ENCODE data around the gene CDH2.

The CDH2 gene

GRCh38 chr18:28078298-28078697 is 98.6 kb downstream of the CDH2 start:
- no peaks in the 10 kb centered on the region for H3K36me3 ChIP-seq
- H3K27ac ChIP-seq = no peak overlapping the region
- no peak for TF ChIP-seq CTCF (IDR thresholded peaks at IDR 0.05)
- H3K4me1 ChIP-seq (ENCODE audit: control insufficient read depth in 1 of 2, insufficient read depth in 1 of 2, low read depth in 1 of 2, low read length in 1 of 2) = no peaks in the 10 kb centered on the region
- H3K4me3 ChIP-seq (ENCODE audit: low read depth in 1 of 2, low read length in 1 of 2) = no peak overlapping the region
- no peaks in the 10 kb centered on the region for H3K9me3 ChIP-seq
- H3K27me3 ChIP-seq = no peaks in the 10 kb centered on the region

- H3K9me3 ChIP-seq = no peaks in the 10 kb centered on the region
- TF ChIP-seq CTCF (IDR thresholded peaks at IDR 0.05) = no peak
- no peaks in the 10 kb centered on the region for H3K4me1 ChIP-seq (ENCODE audit: control insufficient read depth in 1 of 2, insufficient read depth in 1 of 2, low read depth in 1 of 2, low read length in 1 of 2)
- H3K27ac ChIP-seq = no peak overlapping the region
- H3K36me3 ChIP-seq = no peaks in the 10 kb centered on the region
- no peak overlapping the region for H3K4me3 ChIP-seq (ENCODE audit: low read depth in 1 of 2, low read length in 1 of 2)
- H3K27me3 ChIP-seq = no peaks in the 10 kb centered on the region
Measured at GRCh38 chr18:28075501-28075900, 101.4 kb downstream of the CDH2 start.

GRCh38 chr18:28074076-28074475 is 102.9 kb downstream of the CDH2 start:
- no peaks in the 10 kb centered on the region for H3K9me3 ChIP-seq
- H3K27me3 ChIP-seq = no peaks in the 10 kb centered on the region
- TF ChIP-seq CTCF (IDR thresholded peaks at IDR 0.05) = no peak
- no peaks in the 10 kb centered on the region for H3K4me1 ChIP-seq (ENCODE audit: control insufficient read depth in 1 of 2, insufficient read depth in 1 of 2, low read depth in 1 of 2, low read length in 1 of 2)
- no peaks in the 10 kb centered on the region for H3K36me3 ChIP-seq
- no peak overlapping the region for H3K4me3 ChIP-seq (ENCODE audit: low read depth in 1 of 2, low read length in 1 of 2)
- H3K27ac ChIP-seq = no peak overlapping the region

GRCh38 chr18:28073658-28074057 is 103.3 kb downstream of the CDH2 start:
- Histone ChIP-seq H3K27ac (no peak overlapping the region), H3K9me3 (no peaks in the 10 kb centered on the region)
- no peak for TF ChIP-seq CTCF (IDR thresholded peaks at IDR 0.05)

GRCh38 chr18:28071199-28071598 is 105.7 kb downstream of the CDH2 start:
- no peak overlapping the region for H3K4me3 ChIP-seq (ENCODE audit: low read depth in 1 of 2, low read length in 1 of 2)

More at GRCh38 chr18:28073658-28074057, 103.3 kb downstream of the CDH2 start:
- Histone ChIP-seq H3K27me3 (no peaks in the 10 kb centered on the region), H3K4me3 (ENCODE audit: low read depth in 1 of 2, low read length in 1 of 2) (no peak overlapping the region), H3K4me1 (ENCODE audit: control insufficient read depth in 1 of 2, insufficient read depth in 1 of 2, low read depth in 1 of 2, low read length in 1 of 2) (no peaks in the 10 kb centered on the region), H3K36me3 (no peaks in the 10 kb centered on the region)

More at GRCh38 chr18:28071199-28071598, 105.7 kb downstream of the CDH2 start:
- Histone ChIP-seq H3K9me3 (no peaks in the 10 kb centered on the region), H3K4me1 (ENCODE audit: control insufficient read depth in 1 of 2, insufficient read depth in 1 of 2, low read depth in 1 of 2, low read length in 1 of 2) (no peaks in the 10 kb centered on the region), H3K36me3 (no peaks in the 10 kb centered on the region), H3K27ac (no peak overlapping the region), H3K27me3 (no peaks in the 10 kb centered on the region)
- no peak for TF ChIP-seq CTCF (IDR thresholded peaks at IDR 0.05)

Data from neutrophil (primary cell).